PFSK-1 (cell line): ENCODE data around the gene ELMO1.

ENCODE experiments used
- FOXP2 ChIP-seq: optimal IDR thresholded peaks from 2 replicates; pipeline ENCODE3; 2011; ENCODE audit warnings: borderline replicate concordance, control low read depth, inconsistent platforms; ENCODE audit not compliant: insufficient read depth; ENCODE audit errors: extremely low read length, extremely low read depth
- POLR2AphosphoS5 ChIP-seq: IDR thresholded peaks from 2 replicates; pipeline ENCODE4 v1.6.1; 2012; ENCODE audit warnings: low read depth, mild to moderate bottlenecking, control low read depth, low read length, moderate library complexity
- SIN3A ChIP-seq: IDR thresholded peaks from 2 replicates; pipeline ENCODE4 v1.6.1; 2012; ENCODE audit warnings: mild to moderate bottlenecking, low read length, moderate library complexity, borderline replicate concordance; ENCODE audit not compliant: insufficient read depth
- TAF1 ChIP-seq: IDR thresholded peaks from 2 replicates; pipeline ENCODE4 v1.6.1; 2012; ENCODE audit warnings: low read length, control low read depth, borderline replicate concordance; ENCODE audit not compliant: insufficient read depth
- TF ChIP-seq, protein P1 (sequence below), 2 experiments: IDR thresholded peaks; 2 replicates each; pipeline versions ENCODE4 v1.6.1 to v1.8.0; 2011 to 2012; ENCODE audit warnings: low read depth in 2 of 2, low read length in 2 of 2, control low read depth in 1 of 2, inconsistent platforms in 1 of 2, mild to moderate bottlenecking in 1 of 2, moderate library complexity in 1 of 2; ENCODE audit not compliant: insufficient read depth in 1 of 2

DNA sequence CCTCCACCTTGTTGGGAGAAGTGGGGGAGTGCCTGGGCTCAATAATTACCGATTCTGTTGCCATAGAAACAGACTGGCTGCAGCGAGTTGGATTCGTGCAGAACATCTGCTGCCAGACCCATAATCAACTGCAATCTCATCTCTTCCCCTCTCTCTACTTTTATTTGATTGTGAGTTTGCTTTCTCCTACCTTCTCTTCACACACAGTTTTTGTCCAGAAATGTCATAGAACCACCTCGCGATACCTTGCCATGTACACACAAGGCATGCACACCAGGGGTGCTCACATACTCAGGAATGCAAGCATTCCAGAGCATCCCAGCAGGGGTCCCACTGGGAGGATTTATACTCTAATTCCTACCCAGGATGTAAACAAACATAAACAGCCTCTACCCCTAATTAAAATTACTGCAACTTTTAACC lies 462.1 kb downstream of the ELMO1 start:
- TF ChIP-seq TAF1: no peak
- TF ChIP-seq POLR2AphosphoS5: no peak
- TF ChIP-seq, protein P1, sequence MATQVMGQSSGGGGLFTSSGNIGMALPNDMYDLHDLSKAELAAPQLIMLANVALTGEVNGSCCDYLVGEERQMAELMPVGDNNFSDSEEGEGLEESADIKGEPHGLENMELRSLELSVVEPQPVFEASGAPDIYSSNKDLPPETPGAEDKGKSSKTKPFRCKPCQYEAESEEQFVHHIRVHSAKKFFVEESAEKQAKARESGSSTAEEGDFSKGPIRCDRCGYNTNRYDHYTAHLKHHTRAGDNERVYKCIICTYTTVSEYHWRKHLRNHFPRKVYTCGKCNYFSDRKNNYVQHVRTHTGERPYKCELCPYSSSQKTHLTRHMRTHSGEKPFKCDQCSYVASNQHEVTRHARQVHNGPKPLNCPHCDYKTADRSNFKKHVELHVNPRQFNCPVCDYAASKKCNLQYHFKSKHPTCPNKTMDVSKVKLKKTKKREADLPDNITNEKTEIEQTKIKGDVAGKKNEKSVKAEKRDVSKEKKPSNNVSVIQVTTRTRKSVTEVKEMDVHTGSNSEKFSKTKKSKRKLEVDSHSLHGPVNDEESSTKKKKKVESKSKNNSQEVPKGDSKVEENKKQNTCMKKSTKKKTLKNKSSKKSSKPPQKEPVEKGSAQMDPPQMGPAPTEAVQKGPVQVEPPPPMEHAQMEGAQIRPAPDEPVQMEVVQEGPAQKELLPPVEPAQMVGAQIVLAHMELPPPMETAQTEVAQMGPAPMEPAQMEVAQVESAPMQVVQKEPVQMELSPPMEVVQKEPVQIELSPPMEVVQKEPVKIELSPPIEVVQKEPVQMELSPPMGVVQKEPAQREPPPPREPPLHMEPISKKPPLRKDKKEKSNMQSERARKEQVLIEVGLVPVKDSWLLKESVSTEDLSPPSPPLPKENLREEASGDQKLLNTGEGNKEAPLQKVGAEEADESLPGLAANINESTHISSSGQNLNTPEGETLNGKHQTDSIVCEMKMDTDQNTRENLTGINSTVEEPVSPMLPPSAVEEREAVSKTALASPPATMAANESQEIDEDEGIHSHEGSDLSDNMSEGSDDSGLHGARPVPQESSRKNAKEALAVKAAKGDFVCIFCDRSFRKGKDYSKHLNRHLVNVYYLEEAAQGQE (IDR thresholded peaks at IDR 0.05; ENCODE audit: insufficient read depth in 1 of 2, low read depth in 2 of 2, low read length in 2 of 2): no peak
- TF ChIP-seq SIN3A: no peak
- TF ChIP-seq FOXP2: no peak
